GM12878 (cell line): Measurements from ENCODE around the gene UIMC1. TPM values are rescaled to one million over a fixed set of nuclear protein-coding genes. Genes with fewer than 3 reads are reported as not detected.

Source experiments
- ATAC-seq: fragments of 200-7000 bp; cut with Tn5 transposase; 3 replicates; pipeline ENCODE4 v1.9.1; 2020; ENCODE audit warnings: mild to moderate bottlenecking, moderate library complexity
- BruUV-seq: library from RNA; stranded (reverse); fragments of 400-500 nt; replicated peaks from 2 replicates; lab custom pipeline; 2021; lab: Mats Ljungman, UMichigan
- CTCF ChIA-PET: fragments of 300-600 bp; sonication (Branson Sonifier 250); formaldehyde crosslinking; extraction: SDS; loops from one replicate; lab custom pipeline; 2021; ENCODE audit warnings: inconsistent platforms; lab: Yijun Ruan, JAX
- POLR2A ChIA-PET: fragments of 350-600 bp; formaldehyde crosslinking; extraction: SDS; loops from one replicate; lab custom pipeline; 2021; ENCODE audit warnings: inconsistent platforms; lab: Charles Lee
- RAD21 ChIA-PET: fragments of 300-600 bp; sonication (Branson Sonifier 250); formaldehyde crosslinking; loops from one replicate; lab custom pipeline; 2023; ENCODE audit warnings: antibody characterized with exemption; ENCODE audit not compliant: unreplicated experiment; lab: Charles Lee
- SMC1A ChIA-PET: fragments of 300-600 bp; sonication (Branson Sonifier 250); formaldehyde crosslinking; loops from one replicate; lab custom pipeline; 2023; ENCODE audit not compliant: unreplicated experiment, uncharacterized antibody; lab: Charles Lee
- DNase-seq: peaks from one replicate; pipeline ENCODE4 v3.0.0-alpha.2; 2011; ENCODE audit warnings: low read depth, low spot score
- FAIRE-seq: peaks from 3 replicates; lab custom pipeline; 2011; peaks lifted over from hg19 to GRCh38; lab: Jason Lieb, UNC
- H2AFZ ChIP-seq: 2 replicates; pipeline ENCODE4 v1.6.0; 2011; ENCODE audit warnings: low read depth, low read length, control low read depth; ENCODE audit not compliant: control insufficient read depth
- H3K27ac ChIP-seq: 2 replicates; pipeline ENCODE4 v1.5.1; 2011; ENCODE audit warnings: control low read depth; ENCODE audit not compliant: control insufficient read depth, insufficient read depth
- H3K27me3 ChIP-seq, 2 experiments: replicated peaks in 1 of 2; 2 replicates each; pipeline versions ENCODE4 v1.6.0 to v1.6.1; 2011; ENCODE audit warnings: low read length in 1 of 2; ENCODE audit not compliant: control insufficient read depth in 2 of 2, insufficient read depth in 2 of 2
- H3K36me3 ChIP-seq, 2 experiments: 2 replicates each; pipeline ENCODE4 v1.5.1; 2011; ENCODE audit warnings: low read length in 1 of 2; ENCODE audit not compliant: control insufficient read depth in 2 of 2, insufficient read depth in 2 of 2
- H3K4me1 ChIP-seq: 2 replicates; pipeline ENCODE4 v1.6.1; 2011; ENCODE audit warnings: mild to moderate bottlenecking, low read length, moderate library complexity, mixed read lengths; ENCODE audit not compliant: control insufficient read depth, insufficient read depth
- H3K4me2 ChIP-seq: 2 replicates; pipeline ENCODE4 v1.6.0; 2011; ENCODE audit warnings: control low read depth; ENCODE audit not compliant: control insufficient read depth, insufficient read depth
- H3K4me3 ChIP-seq: fragments of 200-600 bp; sonication (generic); 2 replicates; pipeline ENCODE4 v1.5.1; 2016
- H3K79me2 ChIP-seq: 2 replicates; pipeline ENCODE4 v1.6.0; 2011; ENCODE audit warnings: low read length; ENCODE audit not compliant: control insufficient read depth, insufficient read depth
- H3K9ac ChIP-seq: 2 replicates; pipeline ENCODE4 v1.8.0; 2011; ENCODE audit warnings: low read length, control low read depth, mixed read lengths; ENCODE audit not compliant: control insufficient read depth, insufficient read depth
- H3K9me3 ChIP-seq: replicated peaks from 3 replicates; pipeline ENCODE4 v1.5.1; 2011; ENCODE audit warnings: mild to moderate bottlenecking, low read length; ENCODE audit not compliant: control insufficient read depth, insufficient read depth
- H4K20me1 ChIP-seq: 2 replicates; pipeline ENCODE4 v1.6.0; 2011; ENCODE audit not compliant: control insufficient read depth, insufficient read depth
- ATF7 ChIP-seq: fragments of 450-650 bp; IDR thresholded peaks from 2 replicates; pipeline ENCODE4 v1.6.1; 2016; ENCODE audit warnings: low read depth, mild to moderate bottlenecking
- CREB1 ChIP-seq: IDR thresholded peaks from 2 replicates; pipeline ENCODE4 v1.6.1; 2012; ENCODE audit warnings: low read depth, mild to moderate bottlenecking, inconsistent platforms
- EED ChIP-seq: sonication (generic); IDR thresholded peaks from 2 replicates; pipeline ENCODE4 v1.6.1; 2016; ENCODE audit warnings: antibody characterized with exemption, low read depth
- EZH2 ChIP-seq: IDR thresholded peaks from 2 replicates; pipeline ENCODE4 v1.6.1; 2012; ENCODE audit warnings: low read depth, mild to moderate bottlenecking, control low read depth, inconsistent platforms, low read length, borderline replicate concordance; ENCODE audit not compliant: control insufficient read depth
- HDAC6 ChIP-seq: fragments of 200-600 bp; sonication (generic); IDR thresholded peaks from one replicate; pipeline ENCODE4 v1.8.0; 2017; ENCODE audit warnings: antibody characterized with exemption; ENCODE audit not compliant: unreplicated experiment
- IKZF2 ChIP-seq, 2 experiments: fragments of 450-650 bp; IDR thresholded peaks; 2 replicates each; pipeline ENCODE4 v1.6.1; 2017; ENCODE audit warnings: mild to moderate bottlenecking in 2 of 2, moderate library complexity in 2 of 2
- MTA2 ChIP-seq: fragments of 450-650 bp; IDR thresholded peaks from 2 replicates; pipeline ENCODE4 v1.6.1; 2016; ENCODE audit warnings: low read depth, mild to moderate bottlenecking, moderate library complexity
- NFYA ChIP-seq: IDR thresholded peaks from 2 replicates; pipeline ENCODE4 v1.6.1; 2011; ENCODE audit warnings: low read depth, mild to moderate bottlenecking, low read length, improper control_type of control experiment, borderline replicate concordance
- PAX8 ChIP-seq: fragments of 450-650 bp; IDR thresholded peaks from 2 replicates; pipeline ENCODE4 v1.6.1; 2017; ENCODE audit warnings: mild to moderate bottlenecking, moderate library complexity
- TCF3 ChIP-seq: IDR thresholded peaks from 2 replicates; pipeline ENCODE4 v1.6.1; 2012; ENCODE audit warnings: low read depth, mild to moderate bottlenecking, low read length, borderline replicate concordance; ENCODE audit not compliant: insufficient read depth
- ZNF274 ChIP-seq: IDR thresholded peaks from one replicate; pipeline ENCODE4 v1.8.0; 2011; ENCODE audit not compliant: insufficient read length, insufficient read depth
- WGBS: methylation state at CpG from one replicate; pipeline ENCODE4 v1.1.6; 2016; ENCODE audit warnings: low lambda C conversion rate; ENCODE audit not compliant: insufficient replicate concordance, insufficient coverage; ENCODE audit errors: missing lambda C conversion rate; 5-methylcytosine and 5-hydroxymethylcytosine counted together
- in situ Hi-C: fragments of 300-500 bp; cut with MboI; formaldehyde crosslinking; loops from 9 replicates; pipeline ENCODE4 v1.14.3; 2018; ENCODE audit warnings: mixed read lengths
- intact Hi-C: fragments of 100-400 bp; cut with micrococcal nuclease; formaldehyde crosslinking; loops from one replicate; pipeline ENCODE4 v1.14.2; 2022; ENCODE audit not compliant: unreplicated experiment
- polyA plus RNA-seq, 11 experiments: library from polyadenylated mRNA; depleted of rRNA in 4 of 11; unstranded in 6 of 11; stranded (reverse) in 5 of 11; fragments of >200 nt; fragmentation: Nextera tagmentation in 4 of 11; fragmentation: Illumina TruSeq in 1 of 11; extraction: Ambion mirVana in 4 of 11; extraction: Trizol in 1 of 11; gene quantifications; 1 replicate in 1 of 11; 2 replicates in 10 of 11; pipeline versions ENCODE4 v1.2.1 to v1.2.3, GENCODE V29; 2011 to 2016; ENCODE audit warnings: inconsistent platforms in 2 of 11, missing spikeins in 2 of 11, low read depth in 1 of 11
- total RNA-seq, 4 experiments: library from RNA; depleted of rRNA in 3 of 4; stranded (reverse); fragments of >200 nt in 3 of 4; fragmentation: Illumina TruSeq in 1 of 4; extraction: Trizol in 1 of 4; gene quantifications; 2 replicates each; pipeline versions ENCODE4 v1.2.1 to v1.2.3, GENCODE V29; 2013 to 2021
- TF ChIP-seq, protein P1 (sequence below), 3 experiments: IDR thresholded peaks in 2 of 3; conservative IDR thresholded peaks in 1 of 3; 2 replicates each; pipeline ENCODE4 v1.5.1; 2011; ENCODE audit warnings: low read depth in 3 of 3, low read length in 3 of 3, mild to moderate bottlenecking in 3 of 3, control low read depth in 2 of 3, moderate library complexity in 2 of 3, inconsistent platforms in 1 of 3, mixed read lengths in 1 of 3; ENCODE audit not compliant: control insufficient read depth in 2 of 3, insufficient read depth in 1 of 3; ENCODE audit errors: extremely low read depth in 1 of 3

Gene UIMC1
- total and polyA plus RNA-seq, 10 of the 15 experiments (the other 5 are each of a cell fraction or from before 2014, with no cell fraction given), result 16.2 to 51.4 (median 32.7) TPM

DNA sequence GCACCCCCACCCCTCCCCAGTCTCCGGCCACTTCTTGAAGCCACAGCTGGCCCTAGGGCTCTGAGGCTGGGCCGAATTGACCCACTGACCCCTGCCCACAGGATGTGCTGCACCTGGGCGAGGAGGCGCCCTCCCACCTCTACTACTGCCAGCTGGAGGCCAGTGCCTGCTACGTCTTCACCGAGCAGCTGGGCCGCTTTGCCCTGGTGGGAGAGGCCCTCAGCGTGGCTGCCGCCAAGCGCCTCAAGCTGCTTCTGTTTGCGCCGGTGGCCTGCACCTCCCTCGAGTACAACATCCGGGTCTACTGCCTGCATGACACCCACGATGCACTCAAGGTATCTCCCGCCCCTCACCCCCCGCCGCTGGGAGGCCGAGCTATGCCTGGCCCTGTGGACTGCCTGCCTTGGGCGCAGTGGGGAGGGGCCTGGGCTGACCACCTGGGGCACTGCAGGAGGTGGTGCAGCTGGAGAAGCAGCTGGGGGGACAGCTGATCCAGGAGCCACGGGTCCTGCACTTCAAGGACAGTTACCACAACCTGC is 128.7 kb downstream of the UIMC1 start:
- TF ChIP-seq PAX8 (no peak), ATF7 (no peak), NFYA (no peak), EED (no peak), IKZF2 (IDR thresholded peaks at IDR 0.05) (no peak), MTA2 (no peak), TCF3 (no peak), HDAC6 (no peak), ZNF274 (no peak), EZH2 (no peak), CREB1 (no peak)
- TF ChIP-seq, protein P1, sequence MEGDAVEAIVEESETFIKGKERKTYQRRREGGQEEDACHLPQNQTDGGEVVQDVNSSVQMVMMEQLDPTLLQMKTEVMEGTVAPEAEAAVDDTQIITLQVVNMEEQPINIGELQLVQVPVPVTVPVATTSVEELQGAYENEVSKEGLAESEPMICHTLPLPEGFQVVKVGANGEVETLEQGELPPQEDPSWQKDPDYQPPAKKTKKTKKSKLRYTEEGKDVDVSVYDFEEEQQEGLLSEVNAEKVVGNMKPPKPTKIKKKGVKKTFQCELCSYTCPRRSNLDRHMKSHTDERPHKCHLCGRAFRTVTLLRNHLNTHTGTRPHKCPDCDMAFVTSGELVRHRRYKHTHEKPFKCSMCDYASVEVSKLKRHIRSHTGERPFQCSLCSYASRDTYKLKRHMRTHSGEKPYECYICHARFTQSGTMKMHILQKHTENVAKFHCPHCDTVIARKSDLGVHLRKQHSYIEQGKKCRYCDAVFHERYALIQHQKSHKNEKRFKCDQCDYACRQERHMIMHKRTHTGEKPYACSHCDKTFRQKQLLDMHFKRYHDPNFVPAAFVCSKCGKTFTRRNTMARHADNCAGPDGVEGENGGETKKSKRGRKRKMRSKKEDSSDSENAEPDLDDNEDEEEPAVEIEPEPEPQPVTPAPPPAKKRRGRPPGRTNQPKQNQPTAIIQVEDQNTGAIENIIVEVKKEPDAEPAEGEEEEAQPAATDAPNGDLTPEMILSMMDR (IDR thresholded peaks at IDR 0.05 in 2 of 3, conservative IDR thresholded peaks at IDR 0.05 in 1 of 3; ENCODE audit: control insufficient read depth in 2 of 3, extremely low read depth in 1 of 3, insufficient read depth in 1 of 3, low read depth in 3 of 3, low read length in 3 of 3), result no peak
- in situ Hi-C loops, result no loop called here
- WGBS, result 52% methylated on average over 21 of the region's 21 CpGs
- ChIA-PET SMC1A (no interaction called here), CTCF (no interaction called here), POLR2A (no interaction called here), RAD21 (interaction anchor here (0.6 kb wide), 1 partner anchor 231 kb away, joined by 3 read pairs; the partner anchor contains the start of gene TSPAN17)
- Histone ChIP-seq H3K9me3 (no peaks in the 10 kb centered on the region; the same call in 2 of the 3 replicates), H3K27ac (no peak overlapping the region), H3K4me1 (no peaks in the 10 kb centered on the region), H3K9ac (no peak overlapping the region), H4K20me1 (no peaks in the 10 kb centered on the region), H3K4me2 (no peak overlapping the region), H3K79me2 (no peaks in the 10 kb centered on the region), H3K36me3 (no peaks in the 10 kb centered on the region), H3K4me3 (no peak overlapping the region), H3K27me3 (peaks cover 0 to 4% of the 10 kb centered on the region in 2 experiments; a peak in 3 of 4 replicates), H2AFZ (no peak overlapping the region)
- BruUV-seq, result no TSS peak
- DNase-seq, result no peak
- intact Hi-C loops, result no loop called here
- no peak for FAIRE-seq
- no peak for ATAC-seq
